Measurements from ENCODE around the gene NCKAP1.

NCKAP1 gene

DNA sequence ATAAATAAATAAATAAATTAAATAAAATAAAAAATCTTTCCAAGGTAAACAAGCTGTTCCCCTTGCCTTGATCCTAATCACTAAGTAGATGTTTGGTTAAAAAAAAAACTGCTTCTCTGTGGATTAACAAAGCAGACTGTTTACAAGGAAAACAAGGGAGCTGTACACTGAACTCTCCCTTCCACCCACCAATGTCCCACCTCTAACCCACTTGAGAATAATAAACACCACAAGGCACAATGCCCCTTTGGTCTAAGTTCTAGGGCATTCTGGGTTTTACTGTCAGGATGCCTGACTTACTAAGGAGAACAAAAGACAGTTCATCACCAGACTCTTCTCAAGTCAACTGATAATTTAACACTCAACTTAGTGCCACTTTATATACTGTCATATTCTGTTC lies 83.5 kb downstream of the NCKAP1 start:
- no peak overlapping the region for H3K27ac ChIP-seq (ENCODE audit: low read length)
- H3K9me2 ChIP-seq (replicated peaks; ENCODE audit: insufficient read depth, low read length): no peaks in the 10 kb centered on the region
- no peak overlapping the region for H3K4me3 ChIP-seq (ENCODE audit: low read length)
- H3K27me3 ChIP-seq (replicated peaks; ENCODE audit: insufficient read depth, low read length): no peaks in the 10 kb centered on the region
- H3K9me3 ChIP-seq (replicated peaks; ENCODE audit: insufficient read depth, low read length): no peaks in the 10 kb centered on the region
- H3K36me3 ChIP-seq (replicated peaks; ENCODE audit: insufficient read depth, low read length): no peaks in the 10 kb centered on the region
- H3K4me2 ChIP-seq (ENCODE audit: low read depth, low read length): no peak overlapping the region
- peaks cover 11% of the 10 kb centered on the region; the same call in 1 of the 2 replicates for H3F3A ChIP-seq (ENCODE audit: insufficient read depth, low read length)
- TF ChIP-seq EZH2 (optimal IDR thresholded peaks at IDR 0.05; ENCODE audit: low read depth, low read length) (no peak), EZH2phosphoT487 (IDR thresholded peaks at IDR 0.05; ENCODE audit: low read length) (no peak)
- TF ChIP-seq, protein P1, sequence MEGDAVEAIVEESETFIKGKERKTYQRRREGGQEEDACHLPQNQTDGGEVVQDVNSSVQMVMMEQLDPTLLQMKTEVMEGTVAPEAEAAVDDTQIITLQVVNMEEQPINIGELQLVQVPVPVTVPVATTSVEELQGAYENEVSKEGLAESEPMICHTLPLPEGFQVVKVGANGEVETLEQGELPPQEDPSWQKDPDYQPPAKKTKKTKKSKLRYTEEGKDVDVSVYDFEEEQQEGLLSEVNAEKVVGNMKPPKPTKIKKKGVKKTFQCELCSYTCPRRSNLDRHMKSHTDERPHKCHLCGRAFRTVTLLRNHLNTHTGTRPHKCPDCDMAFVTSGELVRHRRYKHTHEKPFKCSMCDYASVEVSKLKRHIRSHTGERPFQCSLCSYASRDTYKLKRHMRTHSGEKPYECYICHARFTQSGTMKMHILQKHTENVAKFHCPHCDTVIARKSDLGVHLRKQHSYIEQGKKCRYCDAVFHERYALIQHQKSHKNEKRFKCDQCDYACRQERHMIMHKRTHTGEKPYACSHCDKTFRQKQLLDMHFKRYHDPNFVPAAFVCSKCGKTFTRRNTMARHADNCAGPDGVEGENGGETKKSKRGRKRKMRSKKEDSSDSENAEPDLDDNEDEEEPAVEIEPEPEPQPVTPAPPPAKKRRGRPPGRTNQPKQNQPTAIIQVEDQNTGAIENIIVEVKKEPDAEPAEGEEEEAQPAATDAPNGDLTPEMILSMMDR (IDR thresholded peaks at IDR 0.05; ENCODE audit: low read length): no peak
- H2AFZ ChIP-seq (ENCODE audit: low read length): no peak overlapping the region
- no peak overlapping the region for H3K9ac ChIP-seq (ENCODE audit: low read length)
- no peaks in the 10 kb centered on the region for H4K20me1 ChIP-seq (ENCODE audit: insufficient read depth, low read length)
- DNase-seq: no peak
- peaks cover 20% of the 10 kb centered on the region for H3K4me1 ChIP-seq (ENCODE audit: low read length)
- no peaks in the 10 kb centered on the region for H3K79me2 ChIP-seq (ENCODE audit: low read length)

DNA sequence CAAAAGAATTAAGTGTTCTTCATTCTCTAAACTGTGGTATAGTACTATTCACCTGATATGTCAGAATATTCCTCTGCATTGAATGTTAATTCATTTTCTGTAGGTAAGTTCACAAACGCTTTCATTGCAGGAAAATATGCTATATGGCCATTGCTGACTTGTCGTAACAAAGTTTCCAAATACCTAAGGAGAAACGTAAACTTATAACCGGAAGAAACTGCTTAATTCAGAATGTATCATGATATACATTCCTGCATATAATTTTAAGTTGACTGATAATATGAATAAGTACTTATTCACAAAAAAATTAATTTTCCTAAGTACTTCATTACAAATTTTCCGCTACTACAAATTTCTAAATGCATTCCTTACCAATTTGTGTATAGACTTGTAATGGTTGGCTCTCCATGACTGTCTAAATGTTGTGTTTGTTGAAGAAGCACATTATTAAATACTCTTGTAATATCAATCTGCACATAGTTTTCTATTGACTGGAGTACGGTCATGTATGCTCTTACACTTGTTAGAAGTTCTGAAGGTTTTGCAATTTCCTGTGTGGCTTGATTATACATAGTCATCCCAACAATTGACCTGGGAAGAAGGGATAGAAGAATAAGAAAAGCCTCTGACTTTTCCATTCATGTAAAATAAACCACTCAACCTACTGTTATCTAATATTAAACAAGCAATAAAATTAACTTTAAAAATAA lies 85.4 kb downstream of the NCKAP1 start:
- Histone ChIP-seq H3K9me3 (replicated peaks; ENCODE audit: insufficient read depth, low read length) (no peaks in the 10 kb centered on the region), H3K9ac (ENCODE audit: low read length) (no peak overlapping the region), H3K79me2 (ENCODE audit: low read length) (no peaks in the 10 kb centered on the region), H3K4me1 (ENCODE audit: low read length) (peaks cover 20% of the 10 kb centered on the region), H2AFZ (ENCODE audit: low read length) (no peak overlapping the region), H3K4me2 (ENCODE audit: low read depth, low read length) (peak overlapping the region; percentile 61; the same call in 1 of the 2 replicates), H3K9me2 (replicated peaks; ENCODE audit: insufficient read depth, low read length) (no peaks in the 10 kb centered on the region), H3F3A (ENCODE audit: insufficient read depth, low read length) (peaks cover 11% of the 10 kb centered on the region; the same call in 1 of the 2 replicates), H3K4me3 (ENCODE audit: low read length) (no peak overlapping the region), H3K27me3 (replicated peaks; ENCODE audit: insufficient read depth, low read length) (no peaks in the 10 kb centered on the region; the same call in 1 of the 2 replicates), H4K20me1 (ENCODE audit: insufficient read depth, low read length) (no peaks in the 10 kb centered on the region), H3K27ac (ENCODE audit: low read length) (no peak overlapping the region), H3K36me3 (replicated peaks; ENCODE audit: insufficient read depth, low read length) (no peaks in the 10 kb centered on the region)
- no peak for DNase-seq
- TF ChIP-seq EZH2phosphoT487 (IDR thresholded peaks at IDR 0.05; ENCODE audit: low read length) (no peak), EZH2 (optimal IDR thresholded peaks at IDR 0.05; ENCODE audit: low read depth, low read length) (no peak)

DNA sequence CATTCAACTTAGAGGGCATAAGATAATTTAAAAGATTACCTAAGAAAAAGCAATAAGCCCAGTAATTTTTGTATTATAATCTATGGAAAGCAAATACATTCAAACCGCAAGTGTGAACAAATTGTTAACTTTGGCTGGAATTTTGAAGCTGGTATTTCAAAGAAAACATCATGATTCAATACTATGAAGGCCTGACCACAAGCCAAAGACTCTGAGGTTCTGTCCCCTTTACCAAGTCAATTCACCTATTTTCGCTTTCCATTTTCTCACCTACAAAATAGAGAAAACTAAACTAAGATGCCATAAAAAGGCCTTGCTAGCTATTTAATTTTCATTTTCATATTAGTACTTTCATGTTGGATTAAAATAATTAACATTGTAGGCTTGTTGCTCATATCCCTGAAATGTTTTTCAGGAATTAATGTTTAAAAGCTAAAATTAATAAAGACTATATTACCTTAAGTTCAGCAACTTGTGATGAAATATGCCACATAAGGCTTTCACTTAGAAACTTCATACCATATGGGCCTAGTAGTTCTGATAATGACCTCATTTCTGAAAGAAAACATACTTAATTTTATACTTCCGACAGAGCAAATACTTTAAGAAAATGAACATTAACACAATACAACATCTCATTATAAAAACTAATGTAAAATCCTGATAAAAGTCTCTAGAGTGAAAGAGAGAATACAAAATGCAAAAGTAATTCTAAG lies 86.2 kb downstream of the NCKAP1 start:
- Histone ChIP-seq H3K4me3 (ENCODE audit: low read length) (no peak overlapping the region), H3K4me1 (ENCODE audit: low read length) (peaks cover 12% of the 10 kb centered on the region), H2AFZ (ENCODE audit: low read length) (no peak overlapping the region), H3K9ac (ENCODE audit: low read length) (no peak overlapping the region), H3K9me2 (replicated peaks; ENCODE audit: insufficient read depth, low read length) (no peaks in the 10 kb centered on the region), H3K9me3 (replicated peaks; ENCODE audit: insufficient read depth, low read length) (no peaks in the 10 kb centered on the region), H3F3A (ENCODE audit: insufficient read depth, low read length) (peaks cover 11% of the 10 kb centered on the region; the same call in 1 of the 2 replicates), H3K27me3 (replicated peaks; ENCODE audit: insufficient read depth, low read length) (no peaks in the 10 kb centered on the region; the same call in 1 of the 2 replicates), H3K27ac (ENCODE audit: low read length) (peak overlapping the region; percentile 26; the same call in 1 of the 2 replicates), H4K20me1 (ENCODE audit: insufficient read depth, low read length) (no peaks in the 10 kb centered on the region), H3K4me2 (ENCODE audit: low read depth, low read length) (peak overlapping the region; percentile 61), H3K36me3 (replicated peaks; ENCODE audit: insufficient read depth, low read length) (no peaks in the 10 kb centered on the region), H3K79me2 (ENCODE audit: low read length) (no peaks in the 10 kb centered on the region)
- DNase-seq: peak; percentile 83
- TF ChIP-seq, protein P1 (IDR thresholded peaks at IDR 0.05; ENCODE audit: low read length): no peak
- no peak for TF ChIP-seq EZH2 (optimal IDR thresholded peaks at IDR 0.05; ENCODE audit: low read depth, low read length)

Data from MM.1S (cell line).